Prostate gland (tissue), 2 donors: ENCODE results near the gene SNTN.

Experiments
- CTCF ChIP-seq, 4 experiments: fragments of 200-600 bp in 2 of 4; fragments of 450-650 bp in 2 of 4; sonication (generic) in 2 of 4; IDR thresholded peaks; 1 replicate in 3 of 4; 2 replicates in 1 of 4; pipeline ENCODE4 v1.5.1; 2016 to 2019; ENCODE audit warnings: antibody characterized with exemption in 4 of 4, mild to moderate bottlenecking in 2 of 4, moderate library complexity in 2 of 4
- POLR2A ChIP-seq: fragments of 450-650 bp; IDR thresholded peaks from one replicate; pipeline ENCODE4 v1.6.1; 2016; ENCODE audit warnings: antibody characterized with exemption, mild to moderate bottlenecking

- TF ChIP-seq CTCF (IDR thresholded peaks at IDR 0.05) (no peak), POLR2A (no peak)
Measured at GRCh38 chr3:63644212-63644797, 8.2 kb upstream of the SNTN start.
